ENCODE measurements around the gene COX14. TPM values are rescaled to one million over a fixed set of nuclear protein-coding genes. Genes with fewer than 3 reads are reported as not detected.

Gene COX14
- total RNA-seq, 1 experiment from 2014 or later: 74.5 TPM

DNA sequence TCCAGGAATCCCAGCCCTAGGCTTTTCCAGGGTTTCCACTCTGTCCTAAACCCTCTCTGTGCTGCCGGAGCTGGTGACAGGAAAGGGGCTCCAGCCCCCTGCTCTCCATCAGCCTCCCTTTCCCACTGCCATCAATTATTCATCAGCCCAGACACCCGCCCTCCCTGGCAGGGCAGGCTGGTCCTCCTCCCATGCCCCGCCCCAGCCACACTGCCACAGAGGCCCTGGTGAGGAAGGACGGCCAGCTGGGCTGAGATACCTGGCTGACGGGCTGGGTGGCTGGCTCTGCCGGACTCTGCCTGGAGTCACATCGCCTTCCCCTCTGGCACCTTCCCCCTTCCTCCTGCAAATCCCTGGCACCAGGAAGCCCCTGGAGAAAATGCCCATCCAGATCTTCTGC, 38.8 kb upstream of the COX14 start:
- no peaks in the 10 kb centered on the region for H3K27me3 ChIP-seq (ENCODE audit: control insufficient read depth, insufficient read depth, low read length)
- ATAC-seq (no peak), DNase-seq (ENCODE audit: low read depth, low spot score) (no peak)
- H3K36me3 ChIP-seq (ENCODE audit: control insufficient read depth, insufficient read depth, low read length): no peaks in the 10 kb centered on the region
- 0 out of 2 replicates have a peak, but pooled peaks cover 3% of the 10 kb centered on the region for H3K4me1 ChIP-seq (ENCODE audit: control insufficient read depth, insufficient read depth, low read length)
- no peaks in the 10 kb centered on the region for H3K9me3 ChIP-seq (ENCODE audit: control insufficient read depth, insufficient read depth, low read depth, low read length)
- ChIA-PET CTCF (interaction anchor here (0.5 to 0.7 kb wide), 2 partner anchors 106 to 272 kb away, joined by 3 to 5 read pairs; no protein-coding TSS in a partner anchor), POLR2A (no interaction called here)
- in situ Hi-C loops (cut with HindIII; ENCODE audit: low pct_unique_long_range_greater_than_20kb, low sequenced_read_pairs): no loop called here
- H3K4me3 ChIP-seq (ENCODE audit: low read depth in 2 of 2, low read length in 2 of 2): no peak overlapping the region
- TF ChIP-seq, protein P1, sequence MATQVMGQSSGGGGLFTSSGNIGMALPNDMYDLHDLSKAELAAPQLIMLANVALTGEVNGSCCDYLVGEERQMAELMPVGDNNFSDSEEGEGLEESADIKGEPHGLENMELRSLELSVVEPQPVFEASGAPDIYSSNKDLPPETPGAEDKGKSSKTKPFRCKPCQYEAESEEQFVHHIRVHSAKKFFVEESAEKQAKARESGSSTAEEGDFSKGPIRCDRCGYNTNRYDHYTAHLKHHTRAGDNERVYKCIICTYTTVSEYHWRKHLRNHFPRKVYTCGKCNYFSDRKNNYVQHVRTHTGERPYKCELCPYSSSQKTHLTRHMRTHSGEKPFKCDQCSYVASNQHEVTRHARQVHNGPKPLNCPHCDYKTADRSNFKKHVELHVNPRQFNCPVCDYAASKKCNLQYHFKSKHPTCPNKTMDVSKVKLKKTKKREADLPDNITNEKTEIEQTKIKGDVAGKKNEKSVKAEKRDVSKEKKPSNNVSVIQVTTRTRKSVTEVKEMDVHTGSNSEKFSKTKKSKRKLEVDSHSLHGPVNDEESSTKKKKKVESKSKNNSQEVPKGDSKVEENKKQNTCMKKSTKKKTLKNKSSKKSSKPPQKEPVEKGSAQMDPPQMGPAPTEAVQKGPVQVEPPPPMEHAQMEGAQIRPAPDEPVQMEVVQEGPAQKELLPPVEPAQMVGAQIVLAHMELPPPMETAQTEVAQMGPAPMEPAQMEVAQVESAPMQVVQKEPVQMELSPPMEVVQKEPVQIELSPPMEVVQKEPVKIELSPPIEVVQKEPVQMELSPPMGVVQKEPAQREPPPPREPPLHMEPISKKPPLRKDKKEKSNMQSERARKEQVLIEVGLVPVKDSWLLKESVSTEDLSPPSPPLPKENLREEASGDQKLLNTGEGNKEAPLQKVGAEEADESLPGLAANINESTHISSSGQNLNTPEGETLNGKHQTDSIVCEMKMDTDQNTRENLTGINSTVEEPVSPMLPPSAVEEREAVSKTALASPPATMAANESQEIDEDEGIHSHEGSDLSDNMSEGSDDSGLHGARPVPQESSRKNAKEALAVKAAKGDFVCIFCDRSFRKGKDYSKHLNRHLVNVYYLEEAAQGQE (IDR thresholded peaks at IDR 0.05; ENCODE audit: insufficient read depth in 1 of 2, low read depth in 2 of 2, low read length in 1 of 2): no peak
- TF ChIP-seq POLR2AphosphoS5 (IDR thresholded peaks at IDR 0.05; ENCODE audit: low read depth, low read length): no peak
- no peak for TF ChIP-seq TCF7L2 (IDR thresholded peaks at IDR 0.05; ENCODE audit: low read depth, low read length)
- no peak for TF ChIP-seq SIN3A (IDR thresholded peaks at IDR 0.05; ENCODE audit: borderline replicate concordance, insufficient read depth, low read depth, low read length)
- TF ChIP-seq, protein P2, sequence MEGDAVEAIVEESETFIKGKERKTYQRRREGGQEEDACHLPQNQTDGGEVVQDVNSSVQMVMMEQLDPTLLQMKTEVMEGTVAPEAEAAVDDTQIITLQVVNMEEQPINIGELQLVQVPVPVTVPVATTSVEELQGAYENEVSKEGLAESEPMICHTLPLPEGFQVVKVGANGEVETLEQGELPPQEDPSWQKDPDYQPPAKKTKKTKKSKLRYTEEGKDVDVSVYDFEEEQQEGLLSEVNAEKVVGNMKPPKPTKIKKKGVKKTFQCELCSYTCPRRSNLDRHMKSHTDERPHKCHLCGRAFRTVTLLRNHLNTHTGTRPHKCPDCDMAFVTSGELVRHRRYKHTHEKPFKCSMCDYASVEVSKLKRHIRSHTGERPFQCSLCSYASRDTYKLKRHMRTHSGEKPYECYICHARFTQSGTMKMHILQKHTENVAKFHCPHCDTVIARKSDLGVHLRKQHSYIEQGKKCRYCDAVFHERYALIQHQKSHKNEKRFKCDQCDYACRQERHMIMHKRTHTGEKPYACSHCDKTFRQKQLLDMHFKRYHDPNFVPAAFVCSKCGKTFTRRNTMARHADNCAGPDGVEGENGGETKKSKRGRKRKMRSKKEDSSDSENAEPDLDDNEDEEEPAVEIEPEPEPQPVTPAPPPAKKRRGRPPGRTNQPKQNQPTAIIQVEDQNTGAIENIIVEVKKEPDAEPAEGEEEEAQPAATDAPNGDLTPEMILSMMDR (IDR thresholded peaks at IDR 0.05): no peak
- BruUV-seq (replicated peaks): no TSS peak
- no peak overlapping the region for H3K27ac ChIP-seq (ENCODE audit: low read length)
- intact Hi-C loops (cut with micrococcal nuclease; ENCODE audit: unreplicated experiment): no loop called here

DNA sequence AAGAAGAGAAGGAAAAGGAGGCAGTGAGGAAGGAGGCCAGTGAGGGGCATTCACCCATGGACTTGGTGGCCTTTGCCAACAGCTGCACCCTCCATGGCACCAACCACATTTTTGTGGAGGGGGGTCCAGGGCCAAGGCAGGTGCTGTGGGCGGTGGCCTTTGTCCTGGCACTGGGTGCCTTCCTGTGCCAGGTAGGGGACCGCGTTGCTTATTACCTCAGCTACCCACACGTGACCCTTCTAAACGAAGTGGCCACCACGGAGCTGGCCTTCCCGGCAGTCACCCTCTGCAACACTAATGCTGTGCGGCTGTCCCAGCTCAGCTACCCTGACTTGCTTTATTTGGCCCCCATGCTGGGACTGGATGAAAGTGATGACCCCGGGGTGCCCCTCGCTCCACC, 38.3 kb upstream of the COX14 start:
- ChIA-PET CTCF (interaction anchor here (0.7 kb wide), 1 partner anchor 107 kb away, joined by 3 read pairs; no protein-coding TSS in a partner anchor), POLR2A (interaction anchor here (0.6 kb wide), 1 partner anchor 11 kb away, joined by 13 read pairs; the partner anchor contains the start of gene SMARCD1)
- H3K4me3 ChIP-seq (ENCODE audit: low read depth in 2 of 2, low read length in 2 of 2): no peak overlapping the region
- intact Hi-C loops (cut with micrococcal nuclease; ENCODE audit: unreplicated experiment): no loop called here
- H3K36me3 ChIP-seq (ENCODE audit: control insufficient read depth, insufficient read depth, low read length): no peaks in the 10 kb centered on the region
- no peaks in the 10 kb centered on the region for H3K27me3 ChIP-seq (ENCODE audit: control insufficient read depth, insufficient read depth, low read length)
- H3K27ac ChIP-seq (ENCODE audit: low read length): no peak overlapping the region
- DNase-seq (ENCODE audit: low read depth, low spot score): no peak
- no TSS peak for BruUV-seq (replicated peaks)
- in situ Hi-C loops (cut with HindIII; ENCODE audit: low pct_unique_long_range_greater_than_20kb, low sequenced_read_pairs): no loop called here
- no peak for TF ChIP-seq SIN3A (IDR thresholded peaks at IDR 0.05; ENCODE audit: borderline replicate concordance, insufficient read depth, low read depth, low read length)
- TF ChIP-seq, protein P1 (IDR thresholded peaks at IDR 0.05; ENCODE audit: insufficient read depth in 1 of 2, low read depth in 2 of 2, low read length in 1 of 2): no peak
- TF ChIP-seq, protein P2 (IDR thresholded peaks at IDR 0.05): no peak
- 0 out of 2 replicates have a peak, but pooled peaks cover 3% of the 10 kb centered on the region for H3K4me1 ChIP-seq (ENCODE audit: control insufficient read depth, insufficient read depth, low read length)
- H3K9me3 ChIP-seq (ENCODE audit: control insufficient read depth, insufficient read depth, low read depth, low read length): no peaks in the 10 kb centered on the region
- ATAC-seq: no peak
